ENCODE measurements around the gene STAB1.

Gene STAB1

DNA sequence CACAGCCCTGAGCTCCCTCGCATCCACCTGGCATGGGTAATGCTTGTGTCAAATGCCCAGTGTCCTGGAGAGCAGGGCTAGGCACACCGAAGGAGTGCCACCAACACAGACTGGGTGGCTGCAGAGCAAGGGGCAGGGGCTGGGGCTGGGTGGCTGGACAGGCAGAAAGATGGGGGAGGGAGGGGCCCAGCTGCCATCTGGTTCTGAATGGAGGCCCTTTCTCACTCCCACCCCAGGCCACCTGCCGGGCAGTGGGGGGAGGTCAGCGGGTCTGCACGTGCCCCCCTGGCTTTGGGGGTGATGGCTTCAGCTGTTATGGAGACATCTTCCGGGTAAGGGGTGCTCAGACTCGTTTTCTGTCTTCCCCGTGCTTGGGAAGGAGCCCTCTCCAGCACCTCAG lies 17.0 kb downstream of the STAB1 start:
- DNase-seq, result no peak

DNA sequence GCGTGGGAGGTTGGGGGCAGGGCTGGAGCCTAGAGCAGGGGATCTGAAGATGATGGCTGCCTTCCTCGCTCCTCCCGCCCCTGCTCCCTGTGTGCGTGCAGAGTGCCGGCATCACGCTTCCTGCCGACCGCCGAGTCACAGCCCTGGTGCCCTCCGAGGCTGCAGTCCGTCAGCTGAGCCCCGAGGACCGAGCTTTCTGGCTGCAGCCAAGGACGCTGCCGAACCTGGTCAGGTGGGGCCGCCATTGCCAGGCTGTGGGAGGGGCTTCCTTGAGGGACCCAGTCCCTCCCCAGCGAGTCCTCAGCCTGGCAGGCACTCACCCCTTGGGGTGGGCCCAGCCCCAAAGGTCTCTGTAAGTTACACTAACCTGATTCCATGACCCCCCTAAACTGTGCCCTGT lies 17.6 kb downstream of the STAB1 start:
- DNase-seq, result no peak

DNA sequence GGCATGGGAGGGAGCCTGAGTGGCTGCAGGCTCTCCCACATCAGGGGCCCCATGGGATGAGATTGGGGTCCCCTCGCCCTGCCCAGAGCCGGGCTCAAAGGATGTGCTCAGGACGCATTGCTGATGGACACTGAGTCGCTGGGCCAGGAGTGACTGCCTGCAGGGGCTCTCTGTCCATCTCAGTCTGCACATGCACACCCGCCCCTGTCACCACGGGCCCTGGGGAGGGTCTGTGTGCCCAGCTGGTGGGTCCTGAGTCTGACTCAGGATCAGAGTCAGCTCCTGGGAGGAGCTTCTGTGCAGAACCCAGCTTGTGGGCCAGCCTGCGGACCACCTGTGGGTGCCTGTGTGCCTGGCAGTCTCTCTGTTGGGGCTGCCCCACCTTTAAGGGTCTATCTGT lies 18.1 kb downstream of the STAB1 start:
- DNase-seq, result no peak

DNA sequence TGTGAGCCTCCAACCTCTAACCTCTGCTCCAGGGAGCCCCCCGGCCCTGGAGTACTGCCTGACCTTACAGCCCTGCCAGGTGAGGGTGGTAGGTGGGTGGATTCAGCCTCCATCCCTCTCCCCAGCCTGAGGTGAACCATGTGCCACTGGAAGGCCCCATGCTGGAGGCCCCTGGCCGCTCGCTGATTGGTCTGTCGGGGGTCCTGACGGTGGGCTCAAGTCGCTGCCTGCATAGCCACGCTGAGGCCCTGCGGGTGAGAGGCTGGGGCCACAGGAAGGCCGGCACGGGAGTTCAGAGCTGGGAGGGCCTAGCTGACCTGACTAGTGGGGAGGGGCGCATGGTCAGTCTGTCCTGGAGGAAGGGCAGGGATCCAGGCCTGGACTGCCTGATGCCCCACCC lies 19.4 kb downstream of the STAB1 start:
- no peak for DNase-seq

DNA sequence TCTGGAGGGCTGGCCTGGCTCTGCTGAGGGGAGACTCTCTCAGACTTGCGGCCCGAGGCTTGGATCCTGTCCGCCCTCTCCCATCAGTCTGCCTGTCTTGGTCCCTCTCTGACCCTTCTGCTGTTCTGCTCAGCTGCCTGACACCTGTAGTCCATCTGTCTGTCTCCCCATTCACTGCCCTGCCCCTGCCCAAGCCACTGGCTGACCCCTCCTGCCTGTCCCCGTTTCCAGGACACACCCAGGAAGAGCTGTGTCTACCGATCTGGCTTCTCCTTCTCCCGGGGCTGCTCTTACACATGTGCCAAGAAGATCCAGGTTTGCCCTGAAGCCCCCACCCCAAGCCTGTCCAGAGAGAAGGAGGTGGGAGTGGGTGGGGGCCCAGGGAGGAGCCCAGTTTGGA lies 20.1 kb downstream of the STAB1 start:
- DNase-seq, result no peak

DNA sequence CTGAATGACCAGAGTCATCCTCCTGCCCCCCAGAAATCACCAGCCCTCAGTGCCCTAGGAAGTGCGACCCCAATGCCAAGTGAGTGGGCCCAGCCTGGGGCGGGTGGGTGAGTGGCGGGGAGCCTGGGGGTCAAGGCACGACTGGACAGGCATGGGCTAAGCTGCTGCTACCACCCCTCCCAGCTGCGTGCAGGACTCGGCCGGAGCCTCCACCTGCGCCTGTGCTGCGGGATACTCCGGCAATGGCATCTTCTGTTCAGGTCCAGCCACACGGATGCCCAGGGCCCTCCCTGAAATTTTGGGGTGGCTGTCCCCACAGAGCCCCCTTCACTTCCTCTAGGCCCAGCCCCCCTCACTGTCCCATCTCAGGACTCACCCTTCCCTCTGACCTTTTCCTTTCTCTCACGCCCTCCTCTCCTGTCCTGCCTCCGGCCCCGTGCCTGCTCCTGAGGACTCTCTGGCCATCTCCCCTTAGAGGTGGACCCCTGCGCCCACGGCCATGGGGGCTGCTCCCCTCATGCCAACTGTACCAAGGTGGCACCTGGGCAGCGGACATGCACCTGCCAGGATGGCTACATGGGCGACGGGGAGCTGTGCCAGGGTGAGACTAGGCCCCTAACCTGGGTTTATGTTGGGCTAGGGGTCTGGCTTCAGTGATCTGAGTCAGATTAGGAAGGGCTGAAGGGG lies 21.5 kb downstream of the STAB1 start:
- no peak for DNase-seq

DNA sequence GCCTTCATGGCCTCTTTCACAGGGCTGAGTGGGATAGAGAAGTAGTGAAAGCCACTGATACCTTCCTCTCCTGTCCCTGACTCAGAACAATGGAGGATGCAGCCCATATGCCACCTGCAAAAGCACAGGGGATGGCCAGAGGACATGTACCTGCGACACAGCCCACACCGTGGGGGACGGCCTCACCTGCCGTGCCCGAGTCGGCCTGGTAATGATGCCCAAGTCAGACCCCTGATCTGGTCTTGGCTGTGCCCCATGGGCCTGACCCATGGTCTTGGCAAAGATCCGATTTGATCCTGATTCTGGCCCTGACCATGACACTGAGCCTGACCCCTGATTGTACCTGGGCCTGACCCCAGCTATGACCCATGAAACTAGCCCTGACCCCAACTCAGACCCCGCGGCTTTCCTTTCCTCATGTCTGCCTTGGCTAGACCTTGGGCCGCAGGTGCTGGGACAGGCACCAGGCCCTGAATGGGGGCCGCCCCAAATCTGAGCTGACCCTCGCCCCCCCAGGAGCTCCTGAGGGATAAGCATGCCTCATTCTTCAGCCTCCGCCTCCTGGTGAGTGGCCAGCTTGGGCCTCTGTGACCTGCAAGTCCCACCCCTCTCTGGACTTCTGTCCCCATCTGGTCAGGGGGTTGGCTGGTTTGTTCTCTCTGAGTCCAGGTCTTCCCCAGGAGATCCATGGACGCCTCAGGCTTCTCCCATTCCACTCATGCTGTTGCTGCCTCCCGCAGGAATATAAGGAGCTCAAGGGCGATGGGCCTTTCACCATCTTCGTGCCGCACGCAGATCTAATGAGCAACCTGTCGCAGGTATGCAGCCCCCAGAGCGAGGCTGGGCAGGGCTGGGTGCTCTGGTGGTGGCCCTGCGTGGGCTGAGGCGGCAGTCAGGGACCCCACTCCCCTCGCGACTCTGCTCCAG lies 22.9 kb downstream of the STAB1 start:
- no peak for DNase-seq

DNA sequence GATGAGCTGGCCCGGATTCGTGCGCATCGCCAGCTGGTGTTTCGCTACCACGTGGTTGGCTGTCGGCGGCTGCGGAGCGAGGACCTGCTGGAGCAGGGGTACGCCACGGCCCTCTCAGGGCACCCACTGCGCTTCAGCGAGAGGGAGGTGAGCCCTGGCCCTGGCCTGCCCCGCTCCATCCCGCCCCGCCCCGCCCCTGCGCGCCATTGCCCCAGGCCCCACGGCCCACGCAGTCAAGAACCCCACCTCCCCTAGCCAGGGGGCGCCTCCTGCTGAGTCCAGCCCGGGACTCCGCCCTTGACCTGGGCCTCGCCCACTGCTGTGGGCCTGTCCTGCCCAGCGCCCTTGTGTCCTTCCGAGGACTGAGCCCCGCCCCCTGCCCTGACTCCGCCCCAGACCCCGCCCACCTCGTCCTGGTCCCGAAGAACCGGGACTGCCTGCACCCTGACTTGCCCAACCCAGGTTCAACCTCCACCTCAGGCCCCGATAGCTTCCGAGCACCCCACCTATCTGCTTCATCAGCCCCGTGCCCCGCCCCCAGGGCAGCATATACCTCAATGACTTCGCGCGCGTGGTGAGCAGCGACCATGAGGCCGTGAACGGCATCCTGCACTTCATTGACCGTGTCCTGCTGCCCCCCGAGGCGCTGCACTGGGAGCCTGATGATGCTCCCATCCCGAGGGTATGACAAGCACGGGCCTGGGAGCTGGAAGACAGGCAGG lies 23.7 kb downstream of the STAB1 start:
- DNase-seq, result no peak

DNA sequence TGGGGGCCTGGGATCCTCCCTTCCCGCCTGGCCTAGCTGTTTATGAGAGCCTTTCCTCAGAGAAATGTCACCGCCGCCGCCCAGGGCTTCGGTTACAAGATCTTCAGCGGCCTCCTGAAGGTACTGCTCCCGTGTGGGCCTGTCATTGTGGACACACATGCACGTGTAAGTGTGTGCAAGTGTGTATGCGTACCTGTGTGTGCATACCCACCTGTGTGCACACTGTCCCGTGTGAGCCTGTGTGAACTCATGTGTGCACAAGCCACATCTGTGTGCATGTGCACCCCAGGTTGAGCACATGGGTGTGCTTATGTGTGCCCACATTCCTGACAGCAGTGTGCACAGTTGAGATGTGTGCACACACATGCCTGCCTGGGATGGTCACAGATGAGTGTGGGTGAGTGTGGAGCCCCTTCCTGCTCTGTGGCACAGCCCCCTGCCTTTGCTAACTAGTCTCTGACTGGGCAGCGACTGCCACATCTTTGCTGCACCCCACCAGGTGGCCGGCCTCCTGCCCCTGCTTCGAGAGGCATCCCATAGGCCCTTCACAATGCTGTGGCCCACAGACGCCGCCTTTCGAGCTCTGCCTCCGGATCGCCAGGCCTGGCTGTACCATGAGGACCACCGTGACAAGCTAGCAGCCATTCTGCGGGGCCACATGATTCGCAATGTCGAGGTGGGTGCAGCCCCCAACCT lies 24.5 kb downstream of the STAB1 start:
- no peak for DNase-seq

DNA sequence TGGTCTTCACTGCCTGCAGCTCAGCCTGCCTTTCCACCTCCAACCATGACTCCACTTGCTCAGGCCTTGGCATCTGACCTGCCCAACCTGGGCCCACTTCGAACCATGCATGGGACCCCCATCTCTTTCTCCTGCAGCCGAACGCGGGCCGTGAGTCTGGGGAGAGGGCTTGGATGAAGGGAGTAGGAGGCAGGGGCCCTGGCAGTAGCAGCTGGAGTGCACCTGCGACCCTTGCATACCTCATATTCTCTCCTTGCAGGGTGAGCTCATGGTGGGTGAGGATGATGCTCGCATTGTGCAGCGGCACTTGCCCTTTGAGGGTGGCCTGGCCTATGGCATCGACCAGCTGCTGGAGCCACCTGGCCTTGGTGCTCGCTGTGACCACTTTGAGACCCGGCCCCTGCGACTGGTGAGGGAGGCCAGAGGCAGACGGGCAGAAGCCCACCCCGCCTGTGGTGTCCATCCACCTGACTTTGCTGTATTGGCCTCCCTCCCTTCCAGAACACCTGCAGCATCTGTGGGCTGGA lies 25.1 kb downstream of the STAB1 start:
- DNase-seq, result no peak

DNA sequence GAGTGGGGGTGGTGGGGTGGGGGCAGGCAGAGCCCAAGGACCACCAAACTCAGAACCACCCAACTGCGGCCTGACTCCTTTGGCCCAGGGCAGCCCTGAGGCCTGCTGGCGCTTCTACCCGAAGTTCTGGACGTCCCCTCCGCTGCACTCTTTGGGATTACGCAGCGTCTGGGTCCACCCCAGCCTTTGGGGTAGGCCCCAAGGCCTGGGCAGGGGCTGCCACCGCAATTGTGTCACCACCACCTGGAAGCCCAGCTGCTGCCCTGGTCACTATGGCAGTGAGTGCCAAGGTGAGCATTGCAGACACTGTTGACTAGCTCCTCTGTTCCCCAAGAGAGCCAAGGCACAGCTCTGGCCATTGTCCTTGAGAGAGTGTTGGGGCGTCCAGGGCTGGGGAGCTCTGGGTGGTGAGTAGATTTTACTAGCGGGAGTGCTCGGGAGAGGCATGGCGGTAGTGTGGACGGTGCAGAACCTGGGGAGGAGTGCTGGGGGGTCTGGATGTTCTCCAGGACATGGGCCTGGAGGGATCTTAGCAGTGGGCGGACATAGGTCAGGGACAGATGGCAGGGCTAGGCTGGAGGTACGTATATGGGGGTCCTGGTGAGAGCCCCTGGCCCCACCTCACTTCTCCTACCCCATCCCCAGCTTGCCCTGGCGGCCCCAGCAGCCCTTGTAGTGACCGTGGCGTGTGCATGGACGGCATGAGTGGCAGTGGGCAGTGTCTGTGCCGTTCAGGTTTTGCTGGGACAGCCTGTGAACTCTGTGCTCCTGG lies 25.8 kb downstream of the STAB1 start:
- DNase-seq, result no peak

DNA sequence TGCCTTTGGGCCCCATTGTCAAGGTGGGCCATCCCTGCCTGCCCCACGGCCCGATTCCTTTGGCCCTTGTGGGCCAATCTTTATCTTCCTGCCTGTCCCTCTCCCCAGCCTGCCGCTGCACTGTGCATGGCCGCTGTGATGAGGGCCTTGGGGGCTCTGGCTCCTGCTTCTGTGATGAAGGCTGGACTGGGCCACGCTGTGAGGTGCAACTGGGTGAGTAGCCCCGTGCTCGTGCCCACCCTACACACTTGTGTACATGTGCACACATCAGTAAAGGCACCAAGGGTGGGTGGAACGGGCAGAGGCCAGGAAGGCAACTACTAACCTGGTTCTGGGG lies 26.3 kb downstream of the STAB1 start:
- DNase-seq, result no peak

DNA sequence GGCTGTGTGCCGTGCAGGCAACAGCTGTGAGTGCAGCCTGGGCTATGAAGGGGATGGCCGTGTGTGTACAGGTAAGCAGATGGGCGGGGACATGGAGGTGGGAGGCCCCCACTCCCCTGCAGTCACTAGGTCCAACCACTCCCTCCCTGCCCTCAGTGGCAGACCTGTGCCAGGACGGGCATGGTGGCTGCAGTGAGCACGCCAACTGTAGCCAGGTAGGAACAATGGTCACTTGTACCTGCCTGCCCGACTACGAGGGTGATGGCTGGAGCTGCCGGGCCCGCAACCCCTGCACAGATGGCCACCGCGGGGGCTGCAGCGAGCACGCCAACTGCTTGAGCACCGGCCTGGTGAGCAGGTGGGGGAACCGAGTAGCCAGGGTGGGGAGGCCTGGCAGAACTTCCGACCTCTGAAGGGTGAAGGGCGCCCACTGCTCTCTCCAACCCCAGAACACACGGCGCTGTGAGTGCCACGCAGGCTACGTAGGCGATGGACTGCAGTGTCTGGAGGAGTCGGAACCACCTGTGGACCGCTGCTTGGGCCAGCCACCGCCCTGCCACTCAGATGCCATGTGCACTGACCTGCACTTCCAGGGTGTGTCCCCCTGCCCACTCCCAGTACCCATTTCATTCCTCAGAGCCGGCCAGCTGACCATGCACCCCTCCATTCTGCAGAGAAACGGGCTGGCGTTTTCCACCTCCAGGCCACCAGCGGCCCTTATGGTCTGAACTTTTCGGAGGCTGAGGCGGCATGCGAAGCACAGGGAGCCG lies 26.9 kb downstream of the STAB1 start:
- DNase-seq, result no peak

DNA sequence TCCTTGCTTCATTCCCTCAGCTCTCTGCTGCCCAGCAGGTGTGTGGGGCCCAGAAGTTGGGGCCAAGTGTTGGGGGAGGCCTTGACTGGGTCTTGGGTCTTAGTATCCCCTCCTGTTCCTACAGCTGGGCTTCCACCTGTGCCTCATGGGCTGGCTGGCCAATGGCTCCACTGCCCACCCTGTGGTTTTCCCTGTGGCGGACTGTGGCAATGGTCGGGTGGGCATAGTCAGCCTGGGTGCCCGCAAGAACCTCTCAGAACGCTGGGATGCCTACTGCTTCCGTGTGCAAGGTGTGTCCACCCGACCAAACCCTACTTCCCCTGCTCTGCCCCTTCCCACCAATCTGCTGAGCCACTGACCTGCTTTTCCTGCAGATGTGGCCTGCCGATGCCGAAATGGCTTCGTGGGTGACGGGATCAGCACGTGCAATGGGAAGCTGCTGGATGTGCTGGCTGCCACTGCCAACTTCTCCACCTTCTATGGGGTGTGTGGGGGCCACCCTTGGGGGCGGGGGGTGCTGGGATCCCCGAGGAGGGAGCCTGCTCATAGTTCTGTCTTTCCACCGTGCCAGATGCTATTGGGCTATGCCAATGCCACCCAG lies 27.6 kb downstream of the STAB1 start:
- DNase-seq, result no peak

DNA sequence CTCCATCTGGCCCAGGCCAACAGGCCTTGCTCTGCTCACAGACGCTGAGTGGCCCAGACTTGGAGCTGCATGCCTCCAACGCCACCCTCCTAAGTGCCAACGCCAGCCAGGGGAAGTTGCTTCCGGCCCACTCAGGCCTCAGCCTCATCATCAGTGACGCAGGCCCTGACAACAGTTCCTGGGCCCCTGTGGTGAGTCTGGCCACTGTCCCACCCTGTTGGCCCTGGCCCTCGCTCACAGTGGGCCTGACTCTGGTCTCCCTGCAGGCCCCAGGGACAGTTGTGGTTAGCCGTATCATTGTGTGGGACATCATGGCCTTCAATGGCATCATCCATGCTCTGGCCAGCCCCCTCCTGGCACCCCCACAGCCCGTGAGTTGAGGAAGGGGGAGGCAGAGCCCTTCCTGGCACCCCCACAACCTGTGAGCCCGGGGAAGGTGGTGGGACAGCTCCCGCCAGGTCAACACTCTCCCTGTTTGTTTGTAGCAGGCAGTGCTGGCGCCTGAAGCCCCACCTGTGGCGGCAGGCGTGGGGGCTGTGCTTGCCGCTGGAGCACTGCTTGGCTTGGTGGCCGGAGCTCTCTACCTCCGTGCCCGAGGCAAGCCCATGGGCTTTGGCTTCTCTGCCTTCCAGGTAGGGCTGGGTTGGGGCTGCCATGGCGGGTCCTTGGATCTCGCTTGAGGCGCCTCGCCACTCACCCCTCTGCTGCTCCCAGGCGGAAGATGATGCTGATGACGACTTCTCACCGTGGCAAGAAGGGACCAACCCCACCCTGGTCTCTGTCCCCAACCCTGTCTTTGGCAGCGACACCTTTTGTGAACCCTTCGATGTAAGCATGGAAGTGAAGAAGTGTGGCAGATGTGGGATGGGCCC lies 28.5 kb downstream of the STAB1 start:
- DNase-seq, result no peak

DNA sequence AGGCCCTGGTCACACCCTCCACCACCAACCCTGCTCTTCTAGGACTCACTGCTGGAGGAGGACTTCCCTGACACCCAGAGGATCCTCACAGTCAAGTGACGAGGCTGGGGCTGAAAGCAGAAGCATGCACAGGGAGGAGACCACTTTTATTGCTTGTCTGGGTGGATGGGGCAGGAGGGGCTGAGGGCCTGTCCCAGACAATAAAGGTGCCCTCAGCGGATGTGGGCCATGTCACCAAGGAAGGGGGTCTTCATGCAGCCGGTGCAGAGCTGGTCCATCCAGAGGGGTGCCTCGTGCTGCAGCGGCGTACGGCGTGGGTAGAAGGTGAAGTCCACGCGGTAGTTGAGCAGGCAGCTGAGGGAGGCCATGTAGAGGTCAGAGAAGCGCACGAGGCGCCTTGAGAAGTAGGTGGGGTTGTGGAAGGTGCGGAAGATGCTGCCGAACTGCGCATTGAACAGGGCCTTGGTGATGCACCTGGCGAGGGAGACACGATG lies 29.2 kb downstream of the STAB1 start:
- DNase-seq, result no peak

DNA sequence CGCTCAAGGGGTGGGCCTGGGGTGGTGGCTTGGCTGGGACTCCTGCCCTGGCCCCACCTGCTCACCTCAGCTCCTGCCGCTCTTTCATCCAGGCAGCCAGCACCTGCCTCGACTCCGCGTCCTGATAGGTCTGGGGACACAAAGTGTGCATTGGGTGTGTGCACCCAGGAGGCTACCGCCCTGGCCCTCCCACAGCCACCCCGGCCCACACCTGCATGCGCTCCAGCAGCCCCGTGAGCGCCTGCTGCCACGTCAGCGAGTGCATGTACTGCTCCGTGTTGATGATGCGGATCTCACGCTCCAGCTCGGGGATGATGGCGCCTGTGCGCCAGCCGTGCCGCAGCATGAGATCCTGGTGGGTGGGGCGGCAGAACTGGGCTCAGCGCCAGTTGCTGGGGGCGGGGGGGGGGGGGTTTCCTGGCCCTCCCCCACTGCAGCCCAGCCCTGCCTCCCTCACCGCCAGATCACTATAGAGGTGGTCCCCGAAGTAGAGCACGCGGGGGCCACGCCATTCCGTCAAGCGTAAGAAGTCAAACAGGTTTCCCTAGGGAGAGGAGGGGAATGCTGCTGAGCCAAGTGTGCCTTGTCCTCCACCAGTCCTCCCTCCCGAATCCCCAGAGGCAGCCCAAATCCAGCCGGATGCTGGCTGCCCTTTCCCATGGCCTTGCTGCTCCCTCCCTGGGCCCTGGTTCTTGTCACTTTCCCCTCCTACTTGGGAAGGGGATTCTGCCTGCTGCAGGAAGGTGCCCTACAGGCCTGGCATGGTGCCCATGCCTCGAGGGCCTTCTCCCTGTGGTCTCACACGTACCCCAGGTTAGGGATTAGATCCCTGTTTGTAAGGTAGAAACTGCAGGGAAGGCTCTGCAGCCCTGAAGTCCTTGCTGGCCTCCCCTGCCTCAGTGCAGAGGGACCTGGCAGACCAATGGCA lies 29.9 kb downstream of the STAB1 start:
- no peak for DNase-seq

Data from islet precursor cell (in vitro differentiated cells).